22Rv1 (cell line): Measurements from ENCODE around the gene VILL.

Experiments
- CTCF ChIP-seq: fragments of 450-650 bp; IDR thresholded peaks from 2 replicates; pipeline ENCODE4 v1.5.1; 2017; ENCODE audit warnings: mild to moderate bottlenecking
- ZFX ChIP-seq: fragments of 450-650 bp; IDR thresholded peaks from 2 replicates; pipeline ENCODE4 v1.6.1; 2017; ENCODE audit warnings: antibody characterized with exemption, borderline replicate concordance

GRCh38 chr3:37969596-37970100, 20.9 kb upstream of the VILL start:
- TF ChIP-seq CTCF (no peak), ZFX (no peak)
